K562 (cell line): ENCODE measurements around the gene SMIM3. TPM values are rescaled to one million over a fixed set of nuclear protein-coding genes. Genes with fewer than 3 reads are reported as not detected.

Experiments used
- ATF1 ChIP-seq, 2 experiments: fragments of 450-650 bp in 1 of 2; IDR thresholded peaks; 2 replicates each; pipeline ENCODE4 v1.6.1; 2016; ENCODE audit warnings: missing compliant biosample characterization in 1 of 2, missing genetic modification characterization in 1 of 2
- BACH1 ChIP-seq: fragments of 200-800 bp; sonication (Bioruptor generic); IDR thresholded peaks from 2 replicates; pipeline ENCODE4 v1.6.1; 2016; ENCODE audit warnings: missing genetic modification characterization, missing compliant biosample characterization
- CXXC5 ChIP-seq: fragments of 250-450 bp; sonication (Bioruptor Pico); IDR thresholded peaks from 2 replicates; pipeline ENCODE4 v1.8.0; 2022; ENCODE audit warnings: inconsistent platforms, mild to moderate bottlenecking, moderate library complexity
- E2F3 ChIP-seq: fragments of 250-450 bp; sonication (Bioruptor Pico); IDR thresholded peaks from 2 replicates; pipeline ENCODE4 v1.4.0; 2020; ENCODE audit warnings: mild to moderate bottlenecking
- EP400 ChIP-seq: fragments of 450-650 bp; IDR thresholded peaks from 2 replicates; pipeline ENCODE4 v1.6.1; 2017; ENCODE audit warnings: antibody characterized with exemption, mild to moderate bottlenecking, moderate library complexity
- GTF3C2 ChIP-seq: IDR thresholded peaks from 3 replicates; pipeline ENCODE4 v1.6.1; 2011; ENCODE audit warnings: borderline replicate concordance, mild to moderate bottlenecking, moderate library complexity; ENCODE audit not compliant: insufficient read length; ENCODE audit errors: extremely low read depth
- HBP1 ChIP-seq: fragments of 450-650 bp; formaldehyde crosslinking; IDR thresholded peaks from 2 replicates; pipeline ENCODE4 v1.4.0; 2022; ENCODE audit warnings: missing genetic modification characterization
- HINFP ChIP-seq: fragments of 450-650 bp; conservative IDR thresholded peaks from 2 replicates; pipeline ENCODE4 v1.6.1; 2016; ENCODE audit warnings: missing genetic modification characterization, low read depth, mild to moderate bottlenecking, control low read depth, missing compliant biosample characterization
- JUND ChIP-seq, 2 experiments: IDR thresholded peaks; 2 replicates in 1 of 2; 3 replicates in 1 of 2; pipeline ENCODE4 v1.6.1; 2011; ENCODE audit warnings: borderline replicate concordance in 2 of 2, low read depth in 2 of 2, low read length in 2 of 2, improper control_type of control experiment in 1 of 2, missing biosample characterization in 1 of 2, missing genetic modification characterization in 1 of 2, missing genetic modification reagents in 1 of 2
- MTA1 ChIP-seq: fragments of 450-650 bp; IDR thresholded peaks from 2 replicates; pipeline ENCODE4 v1.6.1; 2017; ENCODE audit warnings: borderline replicate concordance
- MTA2 ChIP-seq: fragments of 450-650 bp; IDR thresholded peaks from 2 replicates; pipeline ENCODE4 v1.6.1; 2016; ENCODE audit warnings: low read depth
- NBN ChIP-seq: fragments of 450-650 bp; IDR thresholded peaks from 2 replicates; pipeline ENCODE4 v1.6.1; 2016; ENCODE audit warnings: low read depth, mild to moderate bottlenecking
- NCOA1 ChIP-seq: fragments of 450-650 bp; IDR thresholded peaks from 2 replicates; pipeline ENCODE4 v1.6.1; 2016; ENCODE audit warnings: low read depth
- SIX5 ChIP-seq, 2 experiments: IDR thresholded peaks; 2 replicates each; pipeline ENCODE4 v1.6.1; 2011; ENCODE audit warnings: low read length in 2 of 2, borderline replicate concordance in 1 of 2, low read depth in 1 of 2, mild to moderate bottlenecking in 1 of 2, moderate library complexity in 1 of 2; ENCODE audit not compliant: insufficient read depth in 1 of 2
- SMAD2 ChIP-seq: fragments of 150-350 bp; IDR thresholded peaks from 2 replicates; pipeline ENCODE4 v1.6.1; 2014; ENCODE audit warnings: low read depth, mild to moderate bottlenecking, low read length
- TAF7 ChIP-seq: fragments of 450-650 bp; IDR thresholded peaks from 2 replicates; pipeline ENCODE4 v1.6.1; 2016; ENCODE audit warnings: missing genetic modification characterization, missing compliant biosample characterization
- VEZF1 ChIP-seq: fragments of 200-800 bp; sonication (Bioruptor generic); IDR thresholded peaks from 2 replicates; pipeline ENCODE4 v1.6.1; 2017; ENCODE audit warnings: missing genetic modification characterization, missing compliant biosample characterization
- ZBTB2 ChIP-seq: fragments of 450-650 bp; IDR thresholded peaks from 2 replicates; pipeline ENCODE4 v1.6.1; 2016; ENCODE audit warnings: antibody characterized with exemption
- polyA plus RNA-seq, 8 experiments: library from polyadenylated mRNA; depleted of rRNA in 4 of 8; stranded (reverse) in 5 of 8; unstranded in 3 of 8; fragments of >200 nt; fragmentation: Nextera tagmentation in 2 of 8; fragmentation: Illumina TruSeq in 1 of 8; extraction: Ambion mirVana in 2 of 8; extraction: Trizol in 1 of 8; gene quantifications; 2 replicates each; pipeline versions ENCODE4 v1.2.1 to v1.2.3, GENCODE V29; 2011 to 2014; ENCODE audit warnings: inconsistent platforms in 1 of 8, missing spikeins in 1 of 8
- total RNA-seq, 7 experiments: library from RNA; depleted of rRNA in 6 of 7; stranded (reverse); fragments of >200 nt in 6 of 7; fragmentation: Illumina TruSeq in 2 of 7; extraction: Trizol in 2 of 7; gene quantifications; 2 replicates each; pipeline versions ENCODE4 v1.2.1 to v1.2.3, GENCODE V29; 2011 to 2021; ENCODE audit warnings: low replicate concordance in 1 of 7

SMIM3 gene
- total and polyA plus RNA-seq, 9 of the 15 experiments (the other 6 are each of a cell fraction or from before 2014, with no cell fraction given) = 4.1 to 27.7 (median 13.6) TPM

- TF ChIP-seq ZBTB2 (no peak), EP400 (peak; percentile 25; the same call in 1 of the 2 replicates), SIX5 (IDR thresholded peaks at IDR 0.05; ENCODE audit: borderline replicate concordance in 1 of 2, insufficient read depth in 1 of 2, low read depth in 1 of 2, low read length in 2 of 2) (no peak), ATF1 (CRISPR knock-in tag; IDR thresholded peaks at IDR 0.05) (no peak), ATF1 (tag; IDR thresholded peaks at IDR 0.05) (peak; percentile 7; the same call in 1 of the 2 replicates), NBN (peak; percentile 85; the same call in 1 of the 2 replicates), JUND (IDR thresholded peaks at IDR 0.05; ENCODE audit: borderline replicate concordance, low read depth, low read length) (peak; percentile 74), JUND (tag; IDR thresholded peaks at IDR 0.05; ENCODE audit: borderline replicate concordance, low read depth, low read length) (peak; percentile 82; the same call in 1 of the 3 replicates), SMAD2 (no peak), HBP1 (0 out of 2 replicates have a peak, but pooled peaks have one; percentile 12), BACH1 (tag) (peak; percentile 45; the same call in 1 of the 2 replicates), CXXC5 (CRISPR knock-in tag) (peak; percentile 67), MTA2 (peak; percentile 37), TAF7 (tag) (no peak), E2F3 (no peak), MTA1 (peak; percentile 52; the same call in 1 of the 2 replicates), VEZF1 (CRISPR knock-in tag) (peak; percentile 50; the same call in 1 of the 2 replicates), GTF3C2 (no peak), NCOA1 (peak; percentile 63; the same call in 1 of the 2 replicates), HINFP (tag) (no peak)
Measured at GRCh38 chr5:150774145-150774544, 4.4 kb upstream of the SMIM3 start (continued).
